HG03442 (cell line): Measurements from ENCODE around the gene GPR176.

Experiments used
- ATAC-seq: cut with Tn5 transposase; IDR thresholded peaks from one replicate; pipeline ENCODE4 v1.9.1; 2021; ENCODE audit warnings: mild to moderate bottlenecking, moderate library complexity; ENCODE audit not compliant: unreplicated experiment

GPR176 gene

GRCh38 chr15:39785841-39786240 lies 134.2 kb downstream of the GPR176 start:
- ATAC-seq: no peak

GRCh38 chr15:39785139-39785538 lies 134.9 kb downstream of the GPR176 start:
- no peak for ATAC-seq

DNA sequence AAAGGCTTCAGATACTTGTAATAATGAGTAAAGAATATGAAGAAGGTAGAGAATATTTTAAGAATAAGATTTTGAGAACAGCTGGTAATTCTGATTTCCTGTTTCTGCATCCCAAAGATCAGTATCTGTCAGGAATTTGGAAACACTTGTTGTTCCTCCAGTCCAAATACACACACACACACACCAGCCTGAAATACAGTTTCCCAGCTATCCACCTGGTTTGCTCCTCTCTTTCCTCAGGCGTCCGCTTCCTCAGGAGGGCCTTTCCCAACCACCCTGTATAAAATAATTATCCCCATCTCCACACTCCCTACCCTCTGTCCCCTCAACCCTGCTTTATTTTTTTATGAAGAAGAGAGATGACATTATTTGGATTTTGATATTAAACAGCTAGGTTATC lies 135.4 kb downstream of the GPR176 start:
- ATAC-seq: no peak

GRCh38 chr15:39784125-39784524 lies 135.9 kb downstream of the GPR176 start:
- no peak for ATAC-seq

- ATAC-seq: no peak
These were observed 136.7 kb downstream of the GPR176 start for GRCh38 chr15:39783244-39783820.

DNA sequence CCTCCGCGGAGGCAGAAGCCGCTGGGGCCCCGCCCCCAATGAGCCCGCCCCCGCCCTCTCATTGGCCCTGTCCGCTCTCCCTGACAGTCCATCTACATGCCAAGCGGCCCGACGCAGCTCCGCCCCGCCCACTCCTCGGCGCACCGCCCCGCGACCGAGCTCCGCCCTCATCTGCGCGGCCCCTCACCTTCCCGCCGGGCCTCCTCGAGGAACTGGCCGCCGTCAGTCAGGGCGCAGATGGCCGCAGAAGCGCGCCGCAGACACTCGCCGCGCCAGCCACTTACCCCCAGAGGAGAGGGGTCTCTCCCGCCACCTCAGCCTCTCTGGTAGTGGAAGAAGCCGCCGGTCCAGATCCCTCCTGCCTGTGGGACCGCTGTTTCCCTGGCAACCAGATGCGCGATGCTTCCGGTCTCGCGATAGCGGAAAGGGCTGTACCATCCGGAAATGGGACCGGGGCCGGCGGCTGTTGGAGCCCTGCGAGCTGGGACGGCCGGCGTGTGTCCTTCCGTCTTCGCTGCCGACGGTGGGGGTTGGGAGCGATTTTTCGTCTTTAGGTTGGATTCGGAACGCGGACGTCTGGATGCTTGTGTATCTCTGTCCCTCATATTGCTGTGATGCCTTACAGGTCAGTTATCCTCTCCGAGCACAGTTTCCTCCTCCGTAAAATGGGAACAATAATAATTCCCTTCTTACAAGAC lies 137.5 kb downstream of the GPR176 start, which contains the start of gene FSIP1:
TSS of gene FSIP1 (minus strand) at position 401 of the 698 bp plus-strand sequence. CDS start 6,317 bp downstream, outside the sequence.
- ATAC-seq: peak; percentile 96

GRCh38 chr15:39781967-39782302 lies 138.1 kb downstream of the GPR176 start:
- ATAC-seq: no peak

DNA sequence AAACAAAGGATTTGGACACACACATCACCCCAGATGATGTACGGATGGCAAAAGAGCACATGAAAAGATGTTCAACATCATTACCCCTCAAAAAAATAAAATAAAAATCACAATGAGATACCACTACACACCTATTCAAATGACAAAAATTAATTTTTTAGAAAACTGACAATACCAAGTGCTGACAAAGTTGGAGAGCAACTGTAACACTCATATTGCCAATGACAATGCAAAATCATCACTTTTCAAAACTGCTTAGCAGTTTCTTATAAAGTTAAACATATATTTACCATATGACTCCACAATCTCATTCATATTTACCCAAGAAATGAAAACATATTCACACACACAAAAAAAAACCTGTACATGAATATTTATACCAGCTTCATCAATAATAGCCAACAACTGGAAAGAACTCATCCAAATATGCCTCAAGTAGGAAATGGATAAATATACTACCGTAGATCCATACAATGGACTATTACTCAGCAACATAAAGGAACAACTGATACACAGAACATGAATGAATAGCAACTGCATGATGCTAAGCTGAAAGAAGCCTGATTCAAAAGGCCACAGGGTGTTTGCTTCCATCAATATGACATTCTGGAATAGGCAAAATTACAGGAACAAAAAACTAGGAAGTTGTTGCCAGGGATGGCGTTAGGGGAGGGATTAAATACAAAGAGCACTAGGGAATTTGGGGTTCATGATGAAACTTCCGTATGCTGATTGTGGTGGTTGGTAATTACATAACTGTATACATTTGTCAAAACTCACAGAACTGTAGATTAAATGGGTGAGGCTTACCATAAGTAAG lies 138.7 kb downstream of the GPR176 start:
- no peak for ATAC-seq

- no peak for ATAC-seq
These were observed 142.0 kb downstream of the GPR176 start for GRCh38 chr15:39778021-39778420.

DNA sequence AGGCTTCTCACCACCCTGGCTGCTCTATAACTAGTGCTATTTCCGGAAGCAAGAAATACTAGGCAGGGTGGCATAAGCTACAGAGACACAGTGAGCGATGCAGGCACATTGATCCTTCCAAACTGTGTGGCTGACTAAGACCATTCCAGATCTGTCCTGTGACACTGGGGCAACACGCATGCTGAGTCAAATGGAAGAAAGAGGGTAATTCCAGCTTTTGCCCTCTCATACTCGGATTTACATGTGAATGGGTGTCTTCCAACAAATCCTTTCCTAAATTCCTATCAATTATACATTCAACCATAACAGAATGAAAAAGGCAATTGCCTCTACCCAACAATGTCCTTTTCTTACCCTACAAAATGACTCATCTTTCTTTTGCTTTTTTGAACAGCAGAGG lies 142.6 kb downstream of the GPR176 start:
- no peak for ATAC-seq

DNA sequence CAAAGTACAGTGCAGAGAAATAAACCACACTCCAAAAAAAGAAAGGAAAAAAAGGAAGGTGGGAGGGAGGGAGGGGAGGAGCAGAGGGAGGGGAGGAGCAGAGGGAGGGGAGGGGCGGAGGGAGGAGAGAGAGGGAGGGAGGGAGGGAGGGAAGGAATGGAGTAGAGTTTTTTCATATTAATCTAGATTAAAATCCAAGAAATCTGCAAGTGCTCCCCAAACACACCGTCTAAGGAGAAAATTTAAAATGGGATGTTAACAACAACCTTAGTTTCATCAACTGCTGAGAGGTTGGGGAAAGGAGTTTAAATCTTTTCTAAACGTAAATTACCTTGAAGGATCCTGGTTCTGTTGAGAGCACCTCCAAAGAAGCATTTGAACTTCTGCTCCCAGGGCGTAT lies 144.0 kb downstream of the GPR176 start:
- ATAC-seq: no peak

GRCh38 chr15:39774688-39775267 lies 145.3 kb downstream of the GPR176 start:
- ATAC-seq: no peak

GRCh38 chr15:39770748-39771689 lies 149.0 kb downstream of the GPR176 start:
- no peak for ATAC-seq

- no peak for ATAC-seq
These were observed 152.1 kb downstream of the GPR176 start for GRCh38 chr15:39767921-39768320.

GRCh38 chr15:39761006-39761405 lies 159.1 kb downstream of the GPR176 start:
- no peak for ATAC-seq

- ATAC-seq: no peak
These were observed 163.1 kb downstream of the GPR176 start for GRCh38 chr15:39756806-39757522.

DNA sequence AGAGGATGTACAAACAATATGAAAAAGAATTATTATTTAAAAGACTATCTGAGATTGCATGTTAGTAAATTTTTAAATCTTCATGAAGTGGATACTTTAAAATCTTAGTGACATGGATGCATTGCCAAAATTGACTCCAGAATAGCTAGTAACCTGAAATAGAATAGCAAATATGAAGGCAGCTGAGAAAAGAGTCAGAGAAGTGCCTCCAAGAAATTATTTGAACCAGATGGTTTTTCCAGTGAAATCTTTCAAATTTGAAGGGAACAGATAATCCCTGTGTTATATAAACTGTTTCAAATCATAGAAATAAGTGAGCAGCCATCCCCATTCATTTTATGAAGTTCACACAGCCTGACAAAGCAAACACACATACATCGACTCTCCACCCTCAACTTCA lies 167.1 kb downstream of the GPR176 start:
- ATAC-seq: no peak

GRCh38 chr15:39752246-39752645 lies 167.8 kb downstream of the GPR176 start:
- no peak for ATAC-seq
